OCI-LY7 (cell line): ENCODE results near the gene STBD1. TPM values are rescaled to one million over a fixed set of nuclear protein-coding genes. Genes with fewer than 3 reads are reported as not detected.

Source experiments
- BruUV-seq: library from RNA; stranded (reverse); fragments of 400-500 nt; replicated peaks from 2 replicates; lab custom pipeline; 2021; lab: Mats Ljungman, UMichigan
- CTCF ChIA-PET: fragments of 300-600 bp; sonication (Branson Sonifier 250); formaldehyde crosslinking; loops from one replicate; lab custom pipeline; 2022; ENCODE audit warnings: antibody characterized with exemption; ENCODE audit not compliant: unreplicated experiment; lab: Charles Lee
- POLR2A ChIA-PET: fragments of 300-600 bp; sonication (Branson Sonifier 250); formaldehyde crosslinking; loops from one replicate; lab custom pipeline; 2022; ENCODE audit warnings: antibody characterized with exemption; lab: Charles Lee
- DNase-seq: peaks from one replicate; pipeline ENCODE4 v3.0.0-alpha.2; 2015; ENCODE audit warnings: low spot score
- H2AFZ ChIP-seq: fragments of 200-600 bp; sonication (generic), shearing (Covaris generic); 2 replicates; pipeline ENCODE4 v1.6.1; 2014; ENCODE audit warnings: mild to moderate bottlenecking, antibody characterized with exemption, low read length, moderate library complexity
- H3K27ac ChIP-seq: fragments of 200-600 bp; sonication (generic); 2 replicates; pipeline ENCODE4 v1.5.1; 2014; ENCODE audit warnings: mixed run types, low read depth, mild to moderate bottlenecking, moderate library complexity, low read length, inconsistent platforms; ENCODE audit not compliant: poor library complexity, severe bottlenecking
- H3K36me3 ChIP-seq: fragments of 200-600 bp; sonication (generic); 2 replicates; pipeline ENCODE4 v1.6.1; 2014; ENCODE audit warnings: mild to moderate bottlenecking, antibody characterized with exemption, low read length, moderate library complexity, mixed read lengths; ENCODE audit not compliant: insufficient read depth
- H3K4me1 ChIP-seq: fragments of 200-600 bp; sonication (generic); 2 replicates; pipeline ENCODE4 v1.5.1; 2014; ENCODE audit warnings: mild to moderate bottlenecking, low read length; ENCODE audit not compliant: insufficient read depth, poor library complexity, severe bottlenecking
- H3K4me2 ChIP-seq: fragments of 200-600 bp; sonication (generic); 2 replicates; pipeline ENCODE4 v1.6.1; 2014; ENCODE audit warnings: mild to moderate bottlenecking, low read length
- H3K4me3 ChIP-seq: fragments of 200-600 bp; sonication (generic); 2 replicates; pipeline ENCODE4 v1.5.1; 2014; ENCODE audit warnings: mild to moderate bottlenecking, low read depth, low read length; ENCODE audit not compliant: poor library complexity, severe bottlenecking
- H3K79me2 ChIP-seq: fragments of 200-600 bp; sonication (generic); 2 replicates; pipeline ENCODE4 v1.6.1; 2016; ENCODE audit warnings: low read depth, mild to moderate bottlenecking, low read length, moderate library complexity, mixed read lengths; ENCODE audit not compliant: insufficient read depth
- H3K9me2 ChIP-seq: fragments of 200-600 bp; sonication (generic); 2 replicates; pipeline ENCODE4 v1.6.1; 2016; ENCODE audit warnings: mild to moderate bottlenecking, low read length, mixed read lengths; ENCODE audit not compliant: insufficient read depth
- H3K9me3 ChIP-seq: fragments of 200-600 bp; sonication (generic); 2 replicates; pipeline ENCODE4 v1.6.1; 2014; ENCODE audit warnings: mild to moderate bottlenecking, mixed run types, low read length, mixed read lengths
- H4K20me1 ChIP-seq: fragments of 200-600 bp; sonication (generic); 2 replicates; pipeline ENCODE4 v1.6.1; 2014; ENCODE audit warnings: mild to moderate bottlenecking, antibody characterized with exemption, low read length, moderate library complexity, mixed read lengths; ENCODE audit not compliant: insufficient read depth
- EZH2phosphoT487 ChIP-seq: fragments of 200-600 bp; sonication (generic); IDR thresholded peaks from 2 replicates; pipeline ENCODE4 v1.6.1; 2018; ENCODE audit warnings: low read depth, borderline replicate concordance, mild to moderate bottlenecking, mixed run types, antibody characterized with exemption, low read length, moderate library complexity, mixed read lengths
- intact Hi-C: fragments of 100-400 bp; cut with micrococcal nuclease; formaldehyde crosslinking; loops from one replicate; pipeline ENCODE4 v1.10.0; 2022; ENCODE audit not compliant: unreplicated experiment
- total RNA-seq, 2 experiments: library from RNA; depleted of rRNA in 1 of 2; stranded (reverse); fragments of >200 nt in 1 of 2; shearing (Covaris generic) in 1 of 2; gene quantifications; 2 replicates each; pipeline ENCODE4 v1.2.3, GENCODE V29; 2014 to 2022
- TF ChIP-seq, protein P1 (sequence below): fragments of 200-600 bp; sonication (generic); conservative IDR thresholded peaks from 2 replicates; pipeline ENCODE4 v1.5.1; 2014; ENCODE audit warnings: mild to moderate bottlenecking, antibody characterized with exemption, low read length, moderate library complexity, mixed read lengths

STBD1 gene
- total RNA-seq, 2 experiments from 2014 or later: not detected

DNA sequence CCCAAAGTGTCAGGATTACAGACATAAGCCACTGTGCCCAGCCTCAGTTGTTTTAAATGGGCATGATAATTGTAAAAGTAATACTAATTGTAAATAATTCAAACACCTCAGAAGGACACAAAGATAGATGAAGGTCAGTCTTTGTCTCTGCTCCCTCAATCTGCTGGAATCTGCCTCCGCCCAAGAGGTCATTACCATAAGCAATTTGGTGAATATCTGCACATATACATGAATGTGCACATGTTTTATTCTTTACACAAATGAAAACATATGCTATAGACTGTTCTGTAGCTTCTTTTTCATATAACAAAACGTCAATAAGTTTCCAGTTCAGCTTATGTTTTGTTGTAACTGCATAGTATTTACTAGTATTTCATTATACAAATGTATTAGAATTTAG, 7.0 kb downstream of the STBD1 start:
- Histone ChIP-seq H2AFZ (no peak overlapping the region), H3K4me3 (no peak overlapping the region), H3K4me2 (no peak overlapping the region), H3K9me2 (no peaks in the 10 kb centered on the region), H4K20me1 (no peaks in the 10 kb centered on the region), H3K36me3 (no peaks in the 10 kb centered on the region), H3K4me1 (no peaks in the 10 kb centered on the region), H3K27ac (no peak overlapping the region), H3K79me2 (no peaks in the 10 kb centered on the region), H3K9me3 (no peaks in the 10 kb centered on the region)
- TF ChIP-seq EZH2phosphoT487: no peak
- TF ChIP-seq, protein P1, sequence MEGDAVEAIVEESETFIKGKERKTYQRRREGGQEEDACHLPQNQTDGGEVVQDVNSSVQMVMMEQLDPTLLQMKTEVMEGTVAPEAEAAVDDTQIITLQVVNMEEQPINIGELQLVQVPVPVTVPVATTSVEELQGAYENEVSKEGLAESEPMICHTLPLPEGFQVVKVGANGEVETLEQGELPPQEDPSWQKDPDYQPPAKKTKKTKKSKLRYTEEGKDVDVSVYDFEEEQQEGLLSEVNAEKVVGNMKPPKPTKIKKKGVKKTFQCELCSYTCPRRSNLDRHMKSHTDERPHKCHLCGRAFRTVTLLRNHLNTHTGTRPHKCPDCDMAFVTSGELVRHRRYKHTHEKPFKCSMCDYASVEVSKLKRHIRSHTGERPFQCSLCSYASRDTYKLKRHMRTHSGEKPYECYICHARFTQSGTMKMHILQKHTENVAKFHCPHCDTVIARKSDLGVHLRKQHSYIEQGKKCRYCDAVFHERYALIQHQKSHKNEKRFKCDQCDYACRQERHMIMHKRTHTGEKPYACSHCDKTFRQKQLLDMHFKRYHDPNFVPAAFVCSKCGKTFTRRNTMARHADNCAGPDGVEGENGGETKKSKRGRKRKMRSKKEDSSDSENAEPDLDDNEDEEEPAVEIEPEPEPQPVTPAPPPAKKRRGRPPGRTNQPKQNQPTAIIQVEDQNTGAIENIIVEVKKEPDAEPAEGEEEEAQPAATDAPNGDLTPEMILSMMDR: no peak
- ChIA-PET POLR2A (interaction anchor here (1.7 kb wide), 1 partner anchor 11 kb away, joined by 6 read pairs; no protein-coding TSS in a partner anchor), CTCF (no interaction called here)
- intact Hi-C loops: no loop called here
- no peak for DNase-seq
- no TSS peak for BruUV-seq

DNA sequence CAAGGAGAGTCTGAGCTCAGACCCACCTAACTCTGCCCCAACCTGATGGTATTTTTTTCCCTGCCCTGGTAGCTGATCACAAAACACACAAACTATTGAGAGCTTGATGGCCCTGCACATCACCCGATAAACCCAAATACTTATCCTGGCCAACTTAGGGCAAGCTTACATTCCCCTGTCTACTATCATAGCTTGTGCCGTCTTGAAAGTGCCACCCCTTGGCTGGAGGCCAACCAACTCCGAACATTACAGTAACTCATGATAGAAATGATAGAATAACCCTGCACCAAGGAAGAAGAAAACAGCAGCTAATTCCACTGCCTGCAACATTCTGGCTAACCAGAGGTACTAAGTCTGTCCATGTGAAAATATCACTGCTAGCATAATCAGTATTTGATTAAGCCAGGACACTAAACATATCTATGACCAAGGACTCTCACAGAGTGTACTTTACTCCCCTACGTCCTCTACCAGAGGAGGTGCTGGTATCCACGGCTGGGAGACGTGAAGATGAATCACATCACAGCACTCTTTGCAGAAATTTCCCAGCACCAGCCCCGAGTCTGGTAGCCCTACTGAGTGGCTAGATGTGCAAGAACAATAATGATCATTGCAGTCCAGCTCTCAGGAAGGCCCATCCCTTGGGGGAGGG, 8.9 kb downstream of the STBD1 start:
- CTCF ChIA-PET: no interaction called here
- H3K27ac ChIP-seq: no peak overlapping the region
- no peaks in the 10 kb centered on the region for H3K36me3 ChIP-seq
- no peak for DNase-seq
- intact Hi-C loops: no loop called here
- H3K79me2 ChIP-seq: no peaks in the 10 kb centered on the region
- H3K9me2 ChIP-seq: no peaks in the 10 kb centered on the region
- H3K9me3 ChIP-seq: no peaks in the 10 kb centered on the region
- TF ChIP-seq, protein P1: no peak
- TF ChIP-seq EZH2phosphoT487: no peak
- no peaks in the 10 kb centered on the region for H4K20me1 ChIP-seq
- no peak overlapping the region for H2AFZ ChIP-seq
- no peak overlapping the region for H3K4me3 ChIP-seq
- H3K4me1 ChIP-seq: no peaks in the 10 kb centered on the region
- POLR2A ChIA-PET: no interaction called here
- no TSS peak for BruUV-seq
- H3K4me2 ChIP-seq: no peak overlapping the region

DNA sequence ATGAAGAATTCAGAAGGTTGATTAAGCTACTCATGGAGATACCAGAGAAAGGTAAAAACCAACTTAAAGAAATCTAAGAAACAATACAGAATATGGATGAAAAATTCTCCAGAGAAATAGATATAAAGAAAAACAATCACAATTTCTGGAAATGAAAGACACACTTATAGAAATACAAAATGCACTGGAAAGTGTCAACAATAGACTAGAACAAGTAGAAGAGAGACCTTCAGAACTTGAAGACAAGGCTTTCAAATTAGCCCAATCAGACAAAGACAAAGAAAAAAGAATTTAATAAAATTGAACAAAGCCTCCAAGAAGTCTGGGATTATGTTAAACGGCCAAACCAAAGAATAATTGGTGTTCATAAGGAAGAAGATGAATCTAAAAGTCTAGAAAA, 9.6 kb downstream of the STBD1 start:
- Histone ChIP-seq H3K4me3 (no peak overlapping the region), H3K79me2 (no peaks in the 10 kb centered on the region), H2AFZ (no peak overlapping the region), H3K9me2 (no peaks in the 10 kb centered on the region), H3K4me2 (no peak overlapping the region), H3K4me1 (no peaks in the 10 kb centered on the region), H3K9me3 (no peaks in the 10 kb centered on the region), H3K27ac (no peak overlapping the region), H4K20me1 (no peaks in the 10 kb centered on the region), H3K36me3 (no peaks in the 10 kb centered on the region)
- intact Hi-C loops: no loop called here
- ChIA-PET POLR2A (interaction anchor here (0.6 kb wide), 1 partner anchor 366 kb away, joined by 3 read pairs; no protein-coding TSS in a partner anchor), CTCF (no interaction called here)
- no TSS peak for BruUV-seq
- no peak for TF ChIP-seq EZH2phosphoT487
- TF ChIP-seq, protein P1: no peak
- DNase-seq: no peak
